ENCODE measurements around the gene GPR180. TPM values are rescaled to one million over a fixed set of nuclear protein-coding genes. Genes with fewer than 3 reads are reported as not detected.

The GPR180 gene
- total RNA-seq, 1 experiment from 2014 or later = 4.0 TPM

DNA sequence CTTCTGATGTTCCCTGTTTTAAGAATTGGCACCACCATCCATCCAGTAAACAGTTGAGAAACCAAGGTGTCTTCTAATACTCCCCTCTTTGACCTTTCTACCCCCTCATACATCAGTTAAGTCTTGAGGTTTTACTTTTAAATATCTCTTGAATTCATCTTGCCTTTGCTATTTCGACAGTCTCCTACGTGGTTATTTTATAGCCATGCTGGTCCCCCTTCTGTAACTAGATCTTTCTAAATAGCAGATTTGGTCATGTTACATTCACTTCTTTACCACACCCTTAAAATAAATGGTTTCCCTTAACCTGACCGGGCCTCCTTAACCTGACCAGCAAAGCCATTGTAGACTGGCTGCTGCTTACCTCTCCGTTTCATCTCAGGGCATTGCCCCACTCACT lies 5.4 kb downstream of the GPR180 start:
- TF ChIP-seq EZH2 (IDR thresholded peaks at IDR 0.05; ENCODE audit: low read depth) (no peak), CTCF (conservative IDR thresholded peaks at IDR 0.05) (no peak)
- intact Hi-C loops (cut with micrococcal nuclease; ENCODE audit: unreplicated experiment) = no loop called here
- Histone ChIP-seq H3K9me2 (ENCODE audit: insufficient read depth) (no peaks in the 10 kb centered on the region), H3F3A (ENCODE audit: insufficient read depth, low read depth) (peaks cover 5% of the 10 kb centered on the region; the same call in 1 of the 2 replicates), H3K4me3 (no peak overlapping the region), H3K9me3 (ENCODE audit: insufficient read depth, low read depth) (no peaks in the 10 kb centered on the region), H3K4me1 (replicated peaks; ENCODE audit: insufficient read depth) (peaks cover 11% of the 10 kb centered on the region), H3K27me3 (ENCODE audit: insufficient read depth, low read depth) (no peaks in the 10 kb centered on the region), H4K20me1 (ENCODE audit: insufficient read depth) (no peaks in the 10 kb centered on the region), H3K27ac (no peak overlapping the region), H3K36me3 (ENCODE audit: low read depth) (peaks cover 21% of the 10 kb centered on the region; the same call in 1 of the 2 replicates), H3K79me2 (ENCODE audit: low read depth) (peaks cover 14% of the 10 kb centered on the region), H2AFZ (no peak overlapping the region), H3K4me2 (no peak overlapping the region)
- no TSS peak for BruUV-seq (replicated peaks)
- no peak for DNase-seq
- POLR2A ChIA-PET (ENCODE audit: unreplicated experiment) = no interaction called here
- CTCF ChIA-PET = no interaction called here

- Histone ChIP-seq H4K20me1 (ENCODE audit: insufficient read depth) (no peaks in the 10 kb centered on the region), H3K27ac (no peak overlapping the region), H3K4me2 (no peak overlapping the region), H3K9me3 (ENCODE audit: insufficient read depth, low read depth) (no peaks in the 10 kb centered on the region), H3K79me2 (ENCODE audit: low read depth) (peaks cover 8% of the 10 kb centered on the region), H3K36me3 (ENCODE audit: low read depth) (peaks cover 23% of the 10 kb centered on the region; the same call in 1 of the 2 replicates), H2AFZ (no peak overlapping the region), H3K4me1 (replicated peaks; ENCODE audit: insufficient read depth) (peaks cover 4% of the 10 kb centered on the region), H3K9me2 (ENCODE audit: insufficient read depth) (no peaks in the 10 kb centered on the region), H3K4me3 (no peak overlapping the region), H3F3A (ENCODE audit: insufficient read depth, low read depth) (no peaks in the 10 kb centered on the region), H3K27me3 (ENCODE audit: insufficient read depth, low read depth) (no peaks in the 10 kb centered on the region)
- CTCF ChIA-PET = no interaction called here
- POLR2A ChIA-PET (ENCODE audit: unreplicated experiment) = no interaction called here
- no TSS peak for BruUV-seq (replicated peaks)
- TF ChIP-seq CTCF (conservative IDR thresholded peaks at IDR 0.05) (no peak), EZH2 (IDR thresholded peaks at IDR 0.05; ENCODE audit: low read depth) (no peak)
- intact Hi-C loops (cut with micrococcal nuclease; ENCODE audit: unreplicated experiment) = no loop called here
- DNase-seq = no peak
Observed at GRCh38 chr13:94607939-94608338, 6.3 kb downstream of the GPR180 start.

- Histone ChIP-seq H3K36me3 (ENCODE audit: low read depth) (peaks cover 23% of the 10 kb centered on the region; the same call in 1 of the 2 replicates), H3K9me2 (ENCODE audit: insufficient read depth) (no peaks in the 10 kb centered on the region), H3K79me2 (ENCODE audit: low read depth) (0 out of 2 replicates have a peak, but pooled peaks cover 4% of the 10 kb centered on the region), H3F3A (ENCODE audit: insufficient read depth, low read depth) (no peaks in the 10 kb centered on the region), H3K27me3 (ENCODE audit: insufficient read depth, low read depth) (no peaks in the 10 kb centered on the region), H4K20me1 (ENCODE audit: insufficient read depth) (no peaks in the 10 kb centered on the region), H3K4me3 (no peak overlapping the region), H3K4me2 (no peak overlapping the region), H2AFZ (no peak overlapping the region), H3K4me1 (replicated peaks; ENCODE audit: insufficient read depth) (no peaks in the 10 kb centered on the region), H3K27ac (no peak overlapping the region), H3K9me3 (ENCODE audit: insufficient read depth, low read depth) (no peaks in the 10 kb centered on the region)
- DNase-seq = no peak
- intact Hi-C loops (cut with micrococcal nuclease; ENCODE audit: unreplicated experiment) = no loop called here
- ChIA-PET POLR2A (ENCODE audit: unreplicated experiment) (interaction anchor here (0.7 kb wide), 1 partner anchor 14 kb away, joined by 3 read pairs; no protein-coding TSS in a partner anchor), CTCF (no interaction called here)
- TF ChIP-seq EZH2 (IDR thresholded peaks at IDR 0.05; ENCODE audit: low read depth) (no peak), CTCF (conservative IDR thresholded peaks at IDR 0.05) (no peak)
- BruUV-seq (replicated peaks) = no TSS peak
Observed at GRCh38 chr13:94608586-94608985, 6.9 kb downstream of the GPR180 start.

Measured in PC-9 (cell line).